GM12878 (cell line): Measurements from ENCODE around the gene NFATC1. TPM values are rescaled to one million over a fixed set of nuclear protein-coding genes. Genes with fewer than 3 reads are reported as not detected.

Experiments
- ATAC-seq: fragments of 200-7000 bp; cut with Tn5 transposase; 3 replicates; pipeline ENCODE4 v1.9.1; 2020; ENCODE audit warnings: mild to moderate bottlenecking, moderate library complexity
- BruUV-seq: library from RNA; stranded (reverse); fragments of 400-500 nt; replicated peaks from 2 replicates; lab custom pipeline; 2021; lab: Mats Ljungman, UMichigan
- CTCF ChIA-PET: fragments of 300-600 bp; sonication (Branson Sonifier 250); formaldehyde crosslinking; extraction: SDS; loops from one replicate; lab custom pipeline; 2021; ENCODE audit warnings: inconsistent platforms; lab: Yijun Ruan, JAX
- POLR2A ChIA-PET: fragments of 350-600 bp; formaldehyde crosslinking; extraction: SDS; loops from one replicate; lab custom pipeline; 2021; ENCODE audit warnings: inconsistent platforms; lab: Charles Lee
- RAD21 ChIA-PET: fragments of 300-600 bp; sonication (Branson Sonifier 250); formaldehyde crosslinking; loops from one replicate; lab custom pipeline; 2023; ENCODE audit warnings: antibody characterized with exemption; ENCODE audit not compliant: unreplicated experiment; lab: Charles Lee
- SMC1A ChIA-PET: fragments of 300-600 bp; sonication (Branson Sonifier 250); formaldehyde crosslinking; loops from one replicate; lab custom pipeline; 2023; ENCODE audit not compliant: unreplicated experiment, uncharacterized antibody; lab: Charles Lee
- DNase-seq: peaks from one replicate; pipeline ENCODE4 v3.0.0-alpha.2; 2011; ENCODE audit warnings: low read depth, low spot score
- FAIRE-seq: peaks from 3 replicates; lab custom pipeline; 2011; peaks lifted over from hg19 to GRCh38; lab: Jason Lieb, UNC
- H2AFZ ChIP-seq: 2 replicates; pipeline ENCODE4 v1.6.0; 2011; ENCODE audit warnings: low read depth, low read length, control low read depth; ENCODE audit not compliant: control insufficient read depth
- H3K27ac ChIP-seq: 2 replicates; pipeline ENCODE4 v1.5.1; 2011; ENCODE audit warnings: control low read depth; ENCODE audit not compliant: control insufficient read depth, insufficient read depth
- H3K27me3 ChIP-seq, 2 experiments: replicated peaks in 1 of 2; 2 replicates each; pipeline versions ENCODE4 v1.6.0 to v1.6.1; 2011; ENCODE audit warnings: low read length in 1 of 2; ENCODE audit not compliant: control insufficient read depth in 2 of 2, insufficient read depth in 2 of 2
- H3K36me3 ChIP-seq, 2 experiments: 2 replicates each; pipeline ENCODE4 v1.5.1; 2011; ENCODE audit warnings: low read length in 1 of 2; ENCODE audit not compliant: control insufficient read depth in 2 of 2, insufficient read depth in 2 of 2
- H3K4me1 ChIP-seq: 2 replicates; pipeline ENCODE4 v1.6.1; 2011; ENCODE audit warnings: mild to moderate bottlenecking, low read length, moderate library complexity, mixed read lengths; ENCODE audit not compliant: control insufficient read depth, insufficient read depth
- H3K4me2 ChIP-seq: 2 replicates; pipeline ENCODE4 v1.6.0; 2011; ENCODE audit warnings: control low read depth; ENCODE audit not compliant: control insufficient read depth, insufficient read depth
- H3K4me3 ChIP-seq: fragments of 200-600 bp; sonication (generic); 2 replicates; pipeline ENCODE4 v1.5.1; 2016
- H3K79me2 ChIP-seq: 2 replicates; pipeline ENCODE4 v1.6.0; 2011; ENCODE audit warnings: low read length; ENCODE audit not compliant: control insufficient read depth, insufficient read depth
- H3K9ac ChIP-seq: 2 replicates; pipeline ENCODE4 v1.8.0; 2011; ENCODE audit warnings: low read length, control low read depth, mixed read lengths; ENCODE audit not compliant: control insufficient read depth, insufficient read depth
- H3K9me3 ChIP-seq: replicated peaks from 3 replicates; pipeline ENCODE4 v1.5.1; 2011; ENCODE audit warnings: mild to moderate bottlenecking, low read length; ENCODE audit not compliant: control insufficient read depth, insufficient read depth
- H4K20me1 ChIP-seq: 2 replicates; pipeline ENCODE4 v1.6.0; 2011; ENCODE audit not compliant: control insufficient read depth, insufficient read depth
- HDAC6 ChIP-seq: fragments of 200-600 bp; sonication (generic); IDR thresholded peaks from one replicate; pipeline ENCODE4 v1.8.0; 2017; ENCODE audit warnings: antibody characterized with exemption; ENCODE audit not compliant: unreplicated experiment
- MEF2A ChIP-seq: IDR thresholded peaks from 2 replicates; pipeline ENCODE4 v1.6.1; 2011; ENCODE audit warnings: low read depth, mild to moderate bottlenecking, low read length, moderate library complexity; ENCODE audit not compliant: insufficient read depth
- RAD51 ChIP-seq: fragments of 450-650 bp; IDR thresholded peaks from 2 replicates; pipeline ENCODE4 v1.6.1; 2016; ENCODE audit warnings: moderate library complexity, mild to moderate bottlenecking, inconsistent platforms
- SMC3 ChIP-seq: IDR thresholded peaks from 2 replicates; pipeline ENCODE4 v1.6.1; 2011; ENCODE audit warnings: low read length, improper control_type of control experiment, borderline replicate concordance
- TARDBP ChIP-seq: IDR thresholded peaks from 2 replicates; pipeline ENCODE4 v1.6.1; 2016; ENCODE audit warnings: borderline replicate concordance
- TCF3 ChIP-seq: IDR thresholded peaks from 2 replicates; pipeline ENCODE4 v1.6.1; 2012; ENCODE audit warnings: low read depth, mild to moderate bottlenecking, low read length, borderline replicate concordance; ENCODE audit not compliant: insufficient read depth
- WRNIP1 ChIP-seq: IDR thresholded peaks from 2 replicates; pipeline ENCODE4 v1.6.1; 2011; ENCODE audit warnings: low read depth, low read length, improper control_type of control experiment, borderline replicate concordance
- YY1 ChIP-seq: IDR thresholded peaks from 2 replicates; pipeline ENCODE4 v1.6.1; 2011; ENCODE audit warnings: low read depth, mild to moderate bottlenecking, low read length
- WGBS: methylation state at CpG from one replicate; pipeline ENCODE4 v1.1.6; 2016; ENCODE audit warnings: low lambda C conversion rate; ENCODE audit not compliant: insufficient replicate concordance, insufficient coverage; ENCODE audit errors: missing lambda C conversion rate; 5-methylcytosine and 5-hydroxymethylcytosine counted together
- in situ Hi-C: fragments of 300-500 bp; cut with MboI; formaldehyde crosslinking; loops from 9 replicates; pipeline ENCODE4 v1.14.3; 2018; ENCODE audit warnings: mixed read lengths
- intact Hi-C: fragments of 100-400 bp; cut with micrococcal nuclease; formaldehyde crosslinking; loops from one replicate; pipeline ENCODE4 v1.14.2; 2022; ENCODE audit not compliant: unreplicated experiment
- polyA plus RNA-seq, 11 experiments: library from polyadenylated mRNA; depleted of rRNA in 4 of 11; unstranded in 6 of 11; stranded (reverse) in 5 of 11; fragments of >200 nt; fragmentation: Nextera tagmentation in 4 of 11; fragmentation: Illumina TruSeq in 1 of 11; extraction: Ambion mirVana in 4 of 11; extraction: Trizol in 1 of 11; gene quantifications; 1 replicate in 1 of 11; 2 replicates in 10 of 11; pipeline versions ENCODE4 v1.2.1 to v1.2.3, GENCODE V29; 2011 to 2016; ENCODE audit warnings: inconsistent platforms in 2 of 11, missing spikeins in 2 of 11, low read depth in 1 of 11
- total RNA-seq, 4 experiments: library from RNA; depleted of rRNA in 3 of 4; stranded (reverse); fragments of >200 nt in 3 of 4; fragmentation: Illumina TruSeq in 1 of 4; extraction: Trizol in 1 of 4; gene quantifications; 2 replicates each; pipeline versions ENCODE4 v1.2.1 to v1.2.3, GENCODE V29; 2013 to 2021
- TF ChIP-seq, protein P1 (sequence below): fragments of 450-650 bp; IDR thresholded peaks from 2 replicates; pipeline ENCODE4 v1.6.1; 2016; ENCODE audit warnings: mild to moderate bottlenecking
- TF ChIP-seq, protein P2 (sequence below): fragments of 450-650 bp; IDR thresholded peaks from 2 replicates; pipeline ENCODE4 v1.6.1; 2016; ENCODE audit warnings: mild to moderate bottlenecking, moderate library complexity, borderline replicate concordance
- TF ChIP-seq, protein P3 (sequence below): IDR thresholded peaks from 2 replicates; pipeline ENCODE4 v1.6.1; 2011; ENCODE audit warnings: low read depth, mild to moderate bottlenecking, low read length, moderate library complexity, borderline replicate concordance; ENCODE audit errors: extremely low read depth
- TF ChIP-seq, protein P4 (sequence below), 3 experiments: IDR thresholded peaks in 2 of 3; conservative IDR thresholded peaks in 1 of 3; 2 replicates each; pipeline ENCODE4 v1.5.1; 2011; ENCODE audit warnings: low read depth in 3 of 3, low read length in 3 of 3, mild to moderate bottlenecking in 3 of 3, control low read depth in 2 of 3, moderate library complexity in 2 of 3, inconsistent platforms in 1 of 3, mixed read lengths in 1 of 3; ENCODE audit not compliant: control insufficient read depth in 2 of 3, insufficient read depth in 1 of 3; ENCODE audit errors: extremely low read depth in 1 of 3

NFATC1 gene
- total and polyA plus RNA-seq, 10 of the 15 experiments (the other 5 are each of a cell fraction or from before 2014, with no cell fraction given), result 0.84 to 20.8 (median 5.1) TPM

DNA sequence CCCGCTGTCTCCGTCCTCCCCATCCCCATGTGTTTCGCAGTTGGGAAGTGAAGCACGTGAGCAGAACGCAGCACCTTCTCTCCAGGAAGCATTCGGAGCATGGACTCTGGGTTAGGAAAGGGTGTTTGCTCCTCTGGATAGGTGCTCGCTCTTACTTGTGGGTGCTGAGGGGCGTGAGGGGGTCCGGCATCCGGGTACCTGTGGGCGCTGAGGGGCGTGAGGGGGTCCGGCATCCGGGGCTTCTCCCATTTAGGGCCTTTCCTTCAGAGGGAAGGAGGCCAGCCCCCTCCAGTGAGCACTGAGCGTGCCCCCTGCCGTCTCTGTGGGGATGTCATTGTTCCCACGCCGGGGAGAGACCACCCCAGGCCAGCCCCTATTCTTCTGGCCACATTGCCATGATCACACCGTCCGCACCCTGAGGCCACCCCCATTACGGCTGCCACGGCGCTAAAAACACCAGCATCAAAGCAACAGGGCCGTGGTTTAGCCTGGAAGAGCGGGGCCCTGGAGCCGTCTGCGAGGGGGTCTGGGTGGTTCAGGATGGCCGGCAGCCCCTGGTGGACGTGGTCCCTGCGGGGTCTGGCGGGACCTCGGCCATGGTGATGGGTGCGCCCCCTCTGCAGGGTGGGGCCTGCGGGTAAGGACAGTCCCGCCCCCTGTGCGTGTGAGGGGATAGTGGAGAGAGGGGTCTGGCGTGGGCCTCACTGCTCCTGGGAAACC is 41.0 kb downstream of the NFATC1 start:
- in situ Hi-C loops, result no loop called here
- no TSS peak for BruUV-seq
- ChIA-PET CTCF (interaction anchor here (0.8 to 2.1 kb wide), 5 partner anchors 29 to 92 kb away, joined by 3 to 10 read pairs (median 5); no protein-coding TSS in a partner anchor), SMC1A (interaction anchor here (1.1 to 2.4 kb wide), 9 partner anchors 22 to 188 kb away, joined by 3 to 22 read pairs (median 4); partner anchors contain the start of gene NFATC1), POLR2A (interaction anchor here (1.3 to 2.0 kb wide), 5 partner anchors 29 to 87 kb away, joined by 3 to 15 read pairs (median 13); no protein-coding TSS in a partner anchor), RAD21 (interaction anchor here (1.0 to 2.1 kb wide), 7 partner anchors 23 to 87 kb away, joined by 3 to 19 read pairs (median 10); no protein-coding TSS in a partner anchor)
- Histone ChIP-seq H3K4me1 (peaks cover 15% of the 10 kb centered on the region), H3K9me3 (no peaks in the 10 kb centered on the region; the same call in 2 of the 3 replicates), H3K4me3 (no peak overlapping the region), H3K27ac (no peak overlapping the region), H2AFZ (no peak overlapping the region), H4K20me1 (no peaks in the 10 kb centered on the region), H3K4me2 (no peak overlapping the region), H3K79me2 (no peaks in the 10 kb centered on the region), H3K36me3 (peaks cover 0 to 14% of the 10 kb centered on the region in 2 experiments; a peak in 3 of 4 replicates), H3K9ac (no peak overlapping the region), H3K27me3 (no peaks in the 10 kb centered on the region)
- FAIRE-seq (no peak), ATAC-seq (no peak), DNase-seq (no peak)
- intact Hi-C loops, result loop anchor here (2.0 kb wide), 1 partner anchor 28 kb away; no protein-coding TSS in a partner anchor
- WGBS, result 70% methylated on average over 36 of the region's 37 CpGs
- TF ChIP-seq RAD51 (no peak), WRNIP1 (no peak), TCF3 (no peak), TARDBP (no peak), YY1 (no peak), SMC3 (no peak), MEF2A (no peak), HDAC6 (no peak)
- TF ChIP-seq, protein P1, sequence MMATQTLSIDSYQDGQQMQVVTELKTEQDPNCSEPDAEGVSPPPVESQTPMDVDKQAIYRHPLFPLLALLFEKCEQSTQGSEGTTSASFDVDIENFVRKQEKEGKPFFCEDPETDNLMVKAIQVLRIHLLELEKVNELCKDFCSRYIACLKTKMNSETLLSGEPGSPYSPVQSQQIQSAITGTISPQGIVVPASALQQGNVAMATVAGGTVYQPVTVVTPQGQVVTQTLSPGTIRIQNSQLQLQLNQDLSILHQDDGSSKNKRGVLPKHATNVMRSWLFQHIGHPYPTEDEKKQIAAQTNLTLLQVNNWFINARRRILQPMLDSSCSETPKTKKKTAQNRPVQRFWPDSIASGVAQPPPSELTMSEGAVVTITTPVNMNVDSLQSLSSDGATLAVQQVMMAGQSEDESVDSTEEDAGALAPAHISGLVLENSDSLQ, result no peak
- TF ChIP-seq, protein P2, sequence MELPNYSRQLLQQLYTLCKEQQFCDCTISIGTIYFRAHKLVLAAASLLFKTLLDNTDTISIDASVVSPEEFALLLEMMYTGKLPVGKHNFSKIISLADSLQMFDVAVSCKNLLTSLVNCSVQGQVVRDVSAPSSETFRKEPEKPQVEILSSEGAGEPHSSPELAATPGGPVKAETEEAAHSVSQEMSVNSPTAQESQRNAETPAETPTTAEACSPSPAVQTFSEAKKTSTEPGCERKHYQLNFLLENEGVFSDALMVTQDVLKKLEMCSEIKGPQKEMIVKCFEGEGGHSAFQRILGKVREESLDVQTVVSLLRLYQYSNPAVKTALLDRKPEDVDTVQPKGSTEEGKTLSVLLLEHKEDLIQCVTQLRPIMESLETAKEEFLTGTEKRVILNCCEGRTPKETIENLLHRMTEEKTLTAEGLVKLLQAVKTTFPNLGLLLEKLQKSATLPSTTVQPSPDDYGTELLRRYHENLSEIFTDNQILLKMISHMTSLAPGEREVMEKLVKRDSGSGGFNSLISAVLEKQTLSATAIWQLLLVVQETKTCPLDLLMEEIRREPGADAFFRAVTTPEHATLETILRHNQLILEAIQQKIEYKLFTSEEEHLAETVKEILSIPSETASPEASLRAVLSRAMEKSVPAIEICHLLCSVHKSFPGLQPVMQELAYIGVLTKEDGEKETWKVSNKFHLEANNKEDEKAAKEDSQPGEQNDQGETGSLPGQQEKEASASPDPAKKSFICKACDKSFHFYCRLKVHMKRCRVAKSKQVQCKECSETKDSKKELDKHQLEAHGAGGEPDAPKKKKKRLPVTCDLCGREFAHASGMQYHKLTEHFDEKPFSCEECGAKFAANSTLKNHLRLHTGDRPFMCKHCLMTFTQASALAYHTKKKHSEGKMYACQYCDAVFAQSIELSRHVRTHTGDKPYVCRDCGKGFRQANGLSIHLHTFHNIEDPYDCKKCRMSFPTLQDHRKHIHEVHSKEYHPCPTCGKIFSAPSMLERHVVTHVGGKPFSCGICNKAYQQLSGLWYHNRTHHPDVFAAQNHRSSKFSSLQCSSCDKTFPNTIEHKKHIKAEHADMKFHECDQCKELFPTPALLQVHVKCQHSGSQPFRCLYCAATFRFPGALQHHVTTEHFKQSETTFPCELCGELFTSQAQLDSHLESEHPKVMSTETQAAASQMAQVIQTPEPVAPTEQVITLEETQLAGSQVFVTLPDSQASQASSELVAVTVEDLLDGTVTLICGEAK, result no peak
- TF ChIP-seq, protein P3, sequence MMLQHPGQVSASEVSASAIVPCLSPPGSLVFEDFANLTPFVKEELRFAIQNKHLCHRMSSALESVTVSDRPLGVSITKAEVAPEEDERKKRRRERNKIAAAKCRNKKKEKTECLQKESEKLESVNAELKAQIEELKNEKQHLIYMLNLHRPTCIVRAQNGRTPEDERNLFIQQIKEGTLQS, result no peak
- TF ChIP-seq, protein P4, sequence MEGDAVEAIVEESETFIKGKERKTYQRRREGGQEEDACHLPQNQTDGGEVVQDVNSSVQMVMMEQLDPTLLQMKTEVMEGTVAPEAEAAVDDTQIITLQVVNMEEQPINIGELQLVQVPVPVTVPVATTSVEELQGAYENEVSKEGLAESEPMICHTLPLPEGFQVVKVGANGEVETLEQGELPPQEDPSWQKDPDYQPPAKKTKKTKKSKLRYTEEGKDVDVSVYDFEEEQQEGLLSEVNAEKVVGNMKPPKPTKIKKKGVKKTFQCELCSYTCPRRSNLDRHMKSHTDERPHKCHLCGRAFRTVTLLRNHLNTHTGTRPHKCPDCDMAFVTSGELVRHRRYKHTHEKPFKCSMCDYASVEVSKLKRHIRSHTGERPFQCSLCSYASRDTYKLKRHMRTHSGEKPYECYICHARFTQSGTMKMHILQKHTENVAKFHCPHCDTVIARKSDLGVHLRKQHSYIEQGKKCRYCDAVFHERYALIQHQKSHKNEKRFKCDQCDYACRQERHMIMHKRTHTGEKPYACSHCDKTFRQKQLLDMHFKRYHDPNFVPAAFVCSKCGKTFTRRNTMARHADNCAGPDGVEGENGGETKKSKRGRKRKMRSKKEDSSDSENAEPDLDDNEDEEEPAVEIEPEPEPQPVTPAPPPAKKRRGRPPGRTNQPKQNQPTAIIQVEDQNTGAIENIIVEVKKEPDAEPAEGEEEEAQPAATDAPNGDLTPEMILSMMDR (IDR thresholded peaks at IDR 0.05 in 2 of 3, conservative IDR thresholded peaks at IDR 0.05 in 1 of 3; ENCODE audit: control insufficient read depth in 2 of 3, extremely low read depth in 1 of 3, insufficient read depth in 1 of 3, low read depth in 3 of 3, low read length in 3 of 3), result no peak
